OCI-LY3 (cell line): ENCODE measurements around the gene GRM3.

ENCODE experiments used
- CTCF ChIP-seq: fragments of 200-600, 300-600 bp; sonication (generic); IDR thresholded peaks from 2 replicates; pipeline ENCODE4 v1.5.1; 2014; ENCODE audit warnings: antibody characterized with exemption, low read length, low read depth
- EZH2phosphoT487 ChIP-seq: fragments of 200-600 bp; shearing (Covaris generic); IDR thresholded peaks from 2 replicates; pipeline ENCODE4 v1.6.1; 2018; ENCODE audit warnings: antibody characterized with exemption, mixed run types, low read depth

GRCh38 chr7:86748843-86749719 lies 105.4 kb downstream of the GRM3 start:
- no peak for TF ChIP-seq CTCF
- no peak for TF ChIP-seq EZH2phosphoT487
